Smooth muscle cell (in vitro differentiated cells): ENCODE data around the gene TMEM178B. TPM values are rescaled to one million over a fixed set of nuclear protein-coding genes. Genes with fewer than 3 reads are reported as not detected.

Experiments
- DNase-seq: peaks from one replicate; lab custom pipeline; 2025; ENCODE audit not compliant: unreplicated experiment; lab: John Stamatoyannopoulos, UW
- H2AFZ ChIP-seq: fragments of 200-600 bp; sonication (generic); 2 replicates; pipeline ENCODE4 v1.6.0; 2016; ENCODE audit warnings: antibody characterized with exemption, low read depth, mild to moderate bottlenecking
- H3F3A ChIP-seq: fragments of 200-600 bp; sonication (generic); 2 replicates; pipeline ENCODE4 v1.6.0; 2017; ENCODE audit warnings: antibody characterized with exemption, low read depth
- H3K27ac ChIP-seq: fragments of 200-600 bp; sonication (generic); 2 replicates; pipeline ENCODE4 v1.5.1; 2016; ENCODE audit warnings: low read depth, mild to moderate bottlenecking
- H3K27me3 ChIP-seq: fragments of 200-600 bp; sonication (generic); 2 replicates; pipeline ENCODE4 v1.6.1; 2016; ENCODE audit warnings: low read depth, mild to moderate bottlenecking
- H3K36me3 ChIP-seq: fragments of 200-600 bp; sonication (generic); 2 replicates; pipeline ENCODE4 v1.5.1; 2016; ENCODE audit warnings: low read depth
- H3K4me1 ChIP-seq: fragments of 200-600 bp; sonication (generic); 2 replicates; pipeline ENCODE4 v1.5.1; 2016; ENCODE audit warnings: low read depth
- H3K4me2 ChIP-seq: fragments of 200-600 bp; sonication (generic); 2 replicates; pipeline ENCODE4 v1.6.0; 2016; ENCODE audit warnings: mild to moderate bottlenecking
- H3K4me3 ChIP-seq: fragments of 200-600 bp; sonication (generic); 2 replicates; pipeline ENCODE4 v1.5.1; 2016; ENCODE audit warnings: mild to moderate bottlenecking
- H3K79me2 ChIP-seq: fragments of 200-600 bp; sonication (generic); 2 replicates; pipeline ENCODE4 v1.6.0; 2016; ENCODE audit warnings: low read depth, mild to moderate bottlenecking
- H3K9ac ChIP-seq: fragments of 200-600 bp; sonication (generic); 2 replicates; pipeline ENCODE4 v1.6.0; 2016; ENCODE audit warnings: low read depth
- H3K9me3 ChIP-seq: fragments of 200-600 bp; sonication (generic); replicated peaks from 2 replicates; pipeline ENCODE4 v1.5.1; 2016; ENCODE audit warnings: low read depth
- H4K20me1 ChIP-seq: fragments of 200-600 bp; sonication (generic); 2 replicates; pipeline ENCODE4 v1.6.0; 2016; ENCODE audit warnings: low read depth
- CTCF ChIP-seq: fragments of 200-600 bp; sonication (generic); IDR thresholded peaks from 2 replicates; pipeline ENCODE4 v1.5.1; 2017; ENCODE audit warnings: borderline replicate concordance, mild to moderate bottlenecking, antibody characterized with exemption; ENCODE audit not compliant: insufficient read depth, poor library complexity, severe bottlenecking
- WGBS: methylation state at CpG from one replicate; pipeline ENCODE4 v1.1.7; 2016; ENCODE audit warnings: low lambda C conversion rate; 5-methylcytosine and 5-hydroxymethylcytosine counted together
- polyA plus RNA-seq: library from polyadenylated mRNA; unstranded; fragments of >200 nt; fragmentation: Nextera tagmentation; extraction: Ambion mirVana; gene quantifications from 2 replicates; pipeline ENCODE4 v1.2.1, GENCODE V29; 2016
- total RNA-seq: library from RNA; depleted of rRNA; stranded (reverse); fragments of >200 nt; gene quantifications from 2 replicates; pipeline ENCODE4 v1.2.3, GENCODE V29; 2014

TMEM178B gene
- total and polyA plus RNA-seq, 2 experiments from 2014 or later, result 0.72 TPM; not detected in 1

DNA sequence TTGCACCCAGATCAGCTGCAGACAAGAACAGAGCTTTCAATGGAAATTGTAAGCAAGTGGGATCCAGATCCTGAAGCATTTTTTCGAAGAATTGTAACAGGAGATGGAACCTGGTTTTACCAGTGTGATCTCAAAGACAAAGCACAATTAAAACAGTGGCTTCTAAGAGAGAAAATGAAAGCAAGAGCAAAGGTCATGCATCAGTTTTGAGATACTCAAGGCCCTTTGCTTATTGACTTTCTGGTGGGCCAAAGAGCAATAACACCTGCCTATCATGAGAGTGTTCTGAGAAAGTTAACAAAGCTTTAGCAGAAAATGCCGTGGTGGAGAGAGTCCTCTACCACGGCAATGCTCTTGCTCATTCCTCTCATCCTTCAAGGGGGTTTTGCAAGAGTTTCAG, 194.8 kb downstream of the TMEM178B start:
- 87% methylated on average over 3 of the region's 3 CpGs for WGBS
- no peaks in the 10 kb centered on the region for H3K79me2 ChIP-seq
- DNase-seq, result no peak
- no peaks in the 10 kb centered on the region for H3F3A ChIP-seq
- no peak overlapping the region for H3K9ac ChIP-seq
- TF ChIP-seq CTCF, result no peak
- H3K4me1 ChIP-seq, result no peaks in the 10 kb centered on the region
- no peaks in the 10 kb centered on the region for H3K9me3 ChIP-seq
- H3K27me3 ChIP-seq, result no peaks in the 10 kb centered on the region
- no peak overlapping the region for H3K4me2 ChIP-seq
- H3K36me3 ChIP-seq, result no peaks in the 10 kb centered on the region
- no peaks in the 10 kb centered on the region for H4K20me1 ChIP-seq
- no peak overlapping the region for H3K4me3 ChIP-seq
- no peak overlapping the region for H3K27ac ChIP-seq
- no peak overlapping the region for H2AFZ ChIP-seq

DNA sequence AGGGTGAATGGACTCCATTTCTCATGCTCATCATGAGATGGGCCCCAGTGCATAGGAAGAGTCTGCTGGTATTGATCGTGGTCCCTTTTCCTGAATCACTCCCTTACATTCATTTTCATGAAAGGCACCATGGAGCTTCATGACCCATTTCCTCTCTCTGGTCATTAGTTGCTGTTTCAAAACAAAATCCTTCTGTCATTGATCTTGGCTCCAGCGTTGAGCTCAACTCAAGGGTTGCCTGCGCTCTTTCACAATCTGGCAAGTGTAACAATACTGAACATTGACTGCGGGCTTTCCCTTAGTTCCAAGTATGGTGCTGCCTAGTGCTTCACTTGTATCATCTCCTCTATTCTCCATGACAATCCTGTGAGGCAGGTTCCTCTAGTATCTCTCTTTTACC, 197.6 kb downstream of the TMEM178B start:
- H3K27me3 ChIP-seq, result no peaks in the 10 kb centered on the region
- no peaks in the 10 kb centered on the region for H3K4me1 ChIP-seq
- DNase-seq, result no peak
- no peak overlapping the region for H3K4me3 ChIP-seq
- WGBS, result 83% methylated on average over 4 of the region's 4 CpGs
- H3K9me3 ChIP-seq, result no peaks in the 10 kb centered on the region
- H3K4me2 ChIP-seq, result no peak overlapping the region
- H3K9ac ChIP-seq, result no peak overlapping the region
- no peak overlapping the region for H2AFZ ChIP-seq
- no peaks in the 10 kb centered on the region for H3F3A ChIP-seq
- no peak overlapping the region for H3K27ac ChIP-seq
- H3K36me3 ChIP-seq, result no peaks in the 10 kb centered on the region
- no peaks in the 10 kb centered on the region for H4K20me1 ChIP-seq
- no peak for TF ChIP-seq CTCF
- H3K79me2 ChIP-seq, result no peaks in the 10 kb centered on the region

GRCh38 chr7:141272417-141272816, 198.6 kb downstream of the TMEM178B start:
- Histone ChIP-seq H4K20me1 (no peaks in the 10 kb centered on the region), H3K27me3 (no peaks in the 10 kb centered on the region), H2AFZ (no peak overlapping the region), H3K79me2 (no peaks in the 10 kb centered on the region), H3K4me3 (no peak overlapping the region), H3K9ac (no peak overlapping the region), H3K4me1 (no peaks in the 10 kb centered on the region), H3K27ac (no peak overlapping the region), H3K9me3 (no peaks in the 10 kb centered on the region), H3K4me2 (no peak overlapping the region), H3F3A (no peaks in the 10 kb centered on the region), H3K36me3 (no peaks in the 10 kb centered on the region)
- 89% methylated on average over 2 of the region's 2 CpGs for whole genome bisulfite sequencing
- TF ChIP-seq CTCF, result no peak
- DNase-seq, result no peak

- no peak for TF ChIP-seq CTCF
- Histone ChIP-seq H3K36me3 (no peaks in the 10 kb centered on the region), H3K4me1 (no peaks in the 10 kb centered on the region), H3F3A (no peaks in the 10 kb centered on the region), H2AFZ (no peak overlapping the region), H3K79me2 (no peaks in the 10 kb centered on the region), H4K20me1 (no peaks in the 10 kb centered on the region), H3K9ac (no peak overlapping the region), H3K27ac (no peak overlapping the region), H3K9me3 (no peaks in the 10 kb centered on the region), H3K4me3 (no peak overlapping the region), H3K27me3 (no peaks in the 10 kb centered on the region), H3K4me2 (no peak overlapping the region)
- WGBS, result 63% methylated on average over 2 of the region's 2 CpGs
- no peak for DNase-seq
Observed at GRCh38 chr7:141275350-141275749, 201.5 kb downstream of the TMEM178B start.
